Activated CD4-positive, alpha-beta T cell treated with anti-CD3 and anti-CD28 coated beads, Interleukin-2, amount 10 ng/mL, durations not matched to agents 24 days and 14 days (primary cell): ENCODE results near the gene ALK. TPM values are rescaled to one million over a fixed set of nuclear protein-coding genes. Genes with fewer than 3 reads are reported as not detected.

Experiments used
- DNase-seq: peaks from one replicate; pipeline ENCODE4 v3.0.0; 2022
- H3K27ac Mint-ChIP-seq: one replicate; pipeline ENCODE4 v1.8.0; 2022; ENCODE audit warnings: mild to moderate bottlenecking, mixed read lengths
- H3K27me3 Mint-ChIP-seq: one replicate; pipeline ENCODE4 v1.8.0; 2022; ENCODE audit warnings: mixed read lengths
- H3K36me3 Mint-ChIP-seq: one replicate; pipeline ENCODE4 v1.8.0; 2022; ENCODE audit warnings: low read depth, mild to moderate bottlenecking, mixed read lengths
- H3K4me1 Mint-ChIP-seq: one replicate; pipeline ENCODE4 v1.8.0; 2021; ENCODE audit warnings: mixed read lengths
- H3K4me3 Mint-ChIP-seq: one replicate; pipeline ENCODE4 v1.8.0; 2022; ENCODE audit warnings: mild to moderate bottlenecking, moderate library complexity, mixed read lengths
- H3K9me3 Mint-ChIP-seq: one replicate; pipeline ENCODE4 v1.8.0; 2021; ENCODE audit warnings: mixed read lengths
- intact Hi-C: fragments of 100-400 bp; cut with micrococcal nuclease; formaldehyde crosslinking; loops from one replicate; pipeline ENCODE4 v1.15.1; 2023
- total RNA-seq: library from RNA; stranded (reverse); gene quantifications from 2 replicates; pipeline ENCODE4 v1.2.3, GENCODE V29; 2022

The ALK gene
- total RNA-seq, 1 donor from 2014 or later = not detected

DNA sequence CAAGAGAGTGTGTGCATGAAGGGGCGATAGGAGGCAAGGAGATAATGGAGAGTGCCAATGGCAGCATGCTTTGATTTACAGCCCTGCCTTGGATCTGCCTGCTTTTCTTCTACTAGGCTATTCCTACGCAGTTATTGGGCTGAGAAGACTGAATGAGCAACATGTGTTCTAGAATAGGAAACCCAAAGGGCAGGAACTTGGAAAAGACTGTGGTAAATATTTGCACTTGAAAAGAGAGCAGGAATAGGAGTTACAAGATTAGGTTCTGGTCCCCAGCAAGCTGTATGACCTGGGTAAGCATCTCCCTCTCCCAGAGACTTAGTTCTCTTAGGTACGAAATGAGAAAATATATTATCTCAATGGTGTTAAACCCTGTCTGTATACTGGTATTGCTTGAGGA lies 438.5 kb downstream of the ALK start:
- Mint-ChIP-seq H3K36me3 (no peaks in the 10 kb centered on the region), H3K4me1 (no peaks in the 10 kb centered on the region), H3K9me3 (no peaks in the 10 kb centered on the region), H3K4me3 (no peak overlapping the region), H3K27ac (no peak overlapping the region), H3K27me3 (peaks cover 32% of the 10 kb centered on the region)
- intact Hi-C loops = no loop called here
- DNase-seq = no peak

DNA sequence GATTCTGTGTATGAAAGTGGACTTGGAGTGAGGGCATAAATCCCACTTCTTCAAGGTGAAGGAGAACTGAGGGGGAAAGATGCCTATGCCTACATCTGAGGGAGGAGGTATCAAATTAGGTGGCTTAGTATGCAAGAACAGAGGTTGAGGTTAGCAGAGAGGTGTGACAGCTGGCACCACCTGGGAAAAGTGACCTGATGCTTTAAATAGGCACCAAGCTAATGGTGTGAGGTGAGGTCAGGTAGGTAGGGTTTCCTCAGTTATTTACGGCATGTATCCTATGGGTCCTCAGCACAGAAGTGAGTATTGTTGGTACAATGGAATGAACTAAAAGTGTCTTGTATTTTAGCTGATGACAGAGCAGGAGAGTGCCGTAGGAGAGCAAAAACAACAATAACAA lies 439.0 kb downstream of the ALK start:
- intact Hi-C loops = no loop called here
- Mint-ChIP-seq H3K9me3 (no peaks in the 10 kb centered on the region), H3K27ac (no peak overlapping the region), H3K36me3 (no peaks in the 10 kb centered on the region), H3K4me1 (no peaks in the 10 kb centered on the region), H3K27me3 (peaks cover 30% of the 10 kb centered on the region), H3K4me3 (no peak overlapping the region)
- DNase-seq = no peak

DNA sequence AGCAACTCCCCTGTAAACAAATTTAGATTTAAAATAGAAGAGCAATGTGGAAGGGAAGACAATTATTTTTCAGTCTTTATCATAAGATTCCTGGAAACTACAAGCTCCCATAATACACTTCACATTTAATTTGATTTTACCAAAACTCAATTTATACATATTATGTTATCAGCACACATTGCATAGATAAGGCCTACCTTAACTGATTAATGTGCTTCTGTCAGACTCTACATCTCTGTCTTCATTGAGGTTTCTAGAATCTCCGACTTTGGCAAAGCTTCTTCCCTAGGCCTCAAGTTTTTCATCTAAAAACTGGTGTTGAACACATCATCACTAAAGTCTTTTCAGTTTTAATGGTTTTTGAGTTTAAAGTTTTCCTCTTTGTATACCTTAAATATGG lies 440.1 kb downstream of the ALK start:
- H3K4me3 Mint-ChIP-seq = no peak overlapping the region
- H3K27me3 Mint-ChIP-seq = peaks cover 28% of the 10 kb centered on the region
- H3K36me3 Mint-ChIP-seq = no peaks in the 10 kb centered on the region
- H3K9me3 Mint-ChIP-seq = no peaks in the 10 kb centered on the region
- no peak for DNase-seq
- no peak overlapping the region for H3K27ac Mint-ChIP-seq
- intact Hi-C loops = no loop called here
- H3K4me1 Mint-ChIP-seq = no peaks in the 10 kb centered on the region

DNA sequence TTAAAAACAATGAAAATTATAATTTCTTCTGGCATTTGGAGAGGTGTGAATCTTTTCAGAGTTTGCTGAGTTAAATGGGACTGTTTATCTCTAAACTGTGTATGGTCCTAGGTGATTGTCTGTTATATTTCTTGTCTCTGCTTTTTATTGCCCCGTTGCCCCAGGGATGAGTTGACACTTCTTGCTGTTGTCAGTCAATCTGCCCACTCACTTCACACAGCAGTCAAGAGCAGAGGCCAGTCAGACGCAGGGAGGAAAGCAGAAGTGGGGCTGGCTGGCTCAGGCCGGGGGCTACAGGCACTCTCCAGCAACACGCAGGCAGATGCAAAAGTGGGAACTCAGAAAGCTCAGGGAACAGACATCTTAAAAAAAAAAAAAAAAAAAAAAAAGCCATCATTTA lies 441.0 kb downstream of the ALK start:
- H3K27me3 Mint-ChIP-seq = peaks cover 24% of the 10 kb centered on the region
- intact Hi-C loops = no loop called here
- H3K4me1 Mint-ChIP-seq = no peaks in the 10 kb centered on the region
- H3K36me3 Mint-ChIP-seq = no peaks in the 10 kb centered on the region
- H3K9me3 Mint-ChIP-seq = no peaks in the 10 kb centered on the region
- no peak overlapping the region for H3K27ac Mint-ChIP-seq
- no peak overlapping the region for H3K4me3 Mint-ChIP-seq
- no peak for DNase-seq

DNA sequence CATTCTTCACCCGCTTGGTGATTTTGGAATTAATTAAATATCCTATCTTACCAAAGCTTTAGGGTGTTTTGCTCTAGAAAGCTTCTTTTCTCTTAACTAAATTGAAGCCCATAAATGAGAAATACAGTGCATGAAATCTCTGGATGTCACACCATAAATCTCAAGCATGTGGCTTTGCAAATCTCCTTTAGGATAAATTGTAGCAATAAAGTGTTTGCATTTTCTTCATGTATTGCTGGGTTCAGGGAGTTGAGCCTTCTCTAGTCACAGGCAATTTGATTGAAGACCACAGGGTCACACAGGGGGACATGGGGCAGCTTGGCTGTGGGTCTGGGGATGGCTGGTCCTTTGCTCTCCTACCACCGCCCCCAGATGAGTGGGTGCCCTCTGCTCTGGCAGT lies 442.0 kb downstream of the ALK start:
- intact Hi-C loops = no loop called here
- Mint-ChIP-seq H3K36me3 (no peaks in the 10 kb centered on the region), H3K4me1 (no peaks in the 10 kb centered on the region), H3K27ac (no peak overlapping the region), H3K4me3 (no peak overlapping the region), H3K27me3 (peaks cover 21% of the 10 kb centered on the region), H3K9me3 (no peaks in the 10 kb centered on the region)
- DNase-seq = no peak

DNA sequence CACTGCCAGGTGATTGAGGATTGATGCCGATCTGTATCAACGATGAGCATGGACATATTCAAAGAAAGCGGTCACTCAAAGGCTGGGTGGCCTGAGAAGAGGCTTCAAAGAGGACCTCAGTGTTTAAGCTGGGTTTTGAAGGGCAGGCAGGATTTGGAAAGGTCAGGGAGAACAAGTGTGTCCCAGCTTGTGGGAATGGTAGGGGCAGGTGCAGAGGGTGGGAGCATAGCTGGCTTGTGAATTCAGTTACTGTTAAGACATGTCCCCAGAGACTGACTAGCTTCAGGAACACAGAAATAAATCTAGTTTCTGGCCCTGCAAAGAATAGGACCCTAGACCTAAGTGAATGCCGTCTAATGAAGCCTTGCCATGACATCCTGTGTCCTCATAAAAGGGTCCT lies 442.7 kb downstream of the ALK start:
- intact Hi-C loops = no loop called here
- Mint-ChIP-seq H3K27me3 (peaks cover 19% of the 10 kb centered on the region), H3K27ac (no peak overlapping the region), H3K36me3 (no peaks in the 10 kb centered on the region), H3K4me3 (no peak overlapping the region), H3K9me3 (no peaks in the 10 kb centered on the region), H3K4me1 (no peaks in the 10 kb centered on the region)
- DNase-seq = no peak

DNA sequence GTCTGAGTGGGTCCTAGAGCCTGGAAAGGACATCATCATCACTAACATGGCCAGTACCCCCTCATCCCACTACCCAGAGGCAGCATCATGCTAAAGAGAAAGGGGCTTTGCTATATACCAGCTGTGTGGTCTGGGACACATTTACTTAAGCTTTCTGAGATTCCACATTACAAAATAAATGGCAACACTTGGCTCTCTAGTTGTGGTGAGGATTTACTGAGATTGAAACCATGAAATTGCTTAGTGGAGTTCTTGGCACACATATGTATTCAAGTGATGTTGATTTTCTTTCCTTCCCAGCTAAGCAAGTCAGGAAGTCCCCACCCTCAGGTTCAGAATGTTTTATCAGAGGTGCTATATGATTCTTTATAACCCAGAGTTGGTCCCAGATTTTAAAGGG lies 444.2 kb downstream of the ALK start:
- intact Hi-C loops = no loop called here
- H3K4me3 Mint-ChIP-seq = no peak overlapping the region
- DNase-seq = no peak
- H3K27me3 Mint-ChIP-seq = peaks cover 12% of the 10 kb centered on the region
- H3K9me3 Mint-ChIP-seq = no peaks in the 10 kb centered on the region
- H3K4me1 Mint-ChIP-seq = no peaks in the 10 kb centered on the region
- no peaks in the 10 kb centered on the region for H3K36me3 Mint-ChIP-seq
- H3K27ac Mint-ChIP-seq = no peak overlapping the region

DNA sequence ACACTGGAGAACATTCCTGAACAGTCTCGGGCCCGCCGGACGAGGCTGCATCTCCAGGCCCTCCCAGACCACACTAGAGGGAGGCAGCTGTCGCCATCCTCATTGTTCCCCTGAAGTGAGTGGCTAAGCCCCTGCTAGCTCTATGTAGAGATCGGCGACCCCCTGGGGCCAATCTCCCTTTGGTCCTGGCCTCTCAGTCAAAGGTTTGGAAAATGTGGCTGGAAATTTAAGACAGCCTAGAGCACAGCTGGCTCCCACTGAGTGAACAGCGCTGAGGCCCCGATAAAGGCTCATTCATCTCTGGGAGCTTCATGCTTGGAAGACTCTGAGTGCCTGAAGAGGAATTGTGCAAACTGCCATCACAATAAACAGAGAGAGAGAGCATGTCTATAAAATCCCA lies 445.9 kb downstream of the ALK start:
- H3K4me1 Mint-ChIP-seq = no peaks in the 10 kb centered on the region
- H3K9me3 Mint-ChIP-seq = peaks cover under 1% of the 10 kb centered on the region
- H3K4me3 Mint-ChIP-seq = no peak overlapping the region
- peaks cover 8% of the 10 kb centered on the region for H3K27me3 Mint-ChIP-seq
- no peaks in the 10 kb centered on the region for H3K36me3 Mint-ChIP-seq
- no peak overlapping the region for H3K27ac Mint-ChIP-seq
- no peak for DNase-seq
- intact Hi-C loops = no loop called here

DNA sequence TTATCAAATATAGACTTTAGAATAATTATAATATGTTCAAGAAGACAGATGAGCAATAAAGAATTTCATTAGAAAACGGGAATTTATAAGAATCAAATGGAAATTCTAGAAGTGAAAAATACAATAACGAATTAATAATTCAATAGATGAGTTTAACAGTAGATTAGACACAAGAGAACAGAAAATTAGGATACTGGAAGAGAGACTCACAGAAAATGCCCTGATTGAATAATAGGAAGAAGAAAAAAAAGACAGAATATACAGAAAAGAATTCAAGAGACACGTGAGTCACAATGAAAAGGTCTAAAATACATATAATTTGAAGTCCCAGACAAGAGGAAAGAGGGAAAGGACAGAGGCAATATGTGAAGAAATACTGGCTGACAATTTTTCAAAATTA lies 451.4 kb downstream of the ALK start:
- Mint-ChIP-seq H3K27me3 (peaks cover 6% of the 10 kb centered on the region), H3K36me3 (no peaks in the 10 kb centered on the region), H3K4me3 (no peak overlapping the region), H3K9me3 (peaks cover 8% of the 10 kb centered on the region), H3K4me1 (no peaks in the 10 kb centered on the region), H3K27ac (no peak overlapping the region)
- no peak for DNase-seq
- intact Hi-C loops = no loop called here

DNA sequence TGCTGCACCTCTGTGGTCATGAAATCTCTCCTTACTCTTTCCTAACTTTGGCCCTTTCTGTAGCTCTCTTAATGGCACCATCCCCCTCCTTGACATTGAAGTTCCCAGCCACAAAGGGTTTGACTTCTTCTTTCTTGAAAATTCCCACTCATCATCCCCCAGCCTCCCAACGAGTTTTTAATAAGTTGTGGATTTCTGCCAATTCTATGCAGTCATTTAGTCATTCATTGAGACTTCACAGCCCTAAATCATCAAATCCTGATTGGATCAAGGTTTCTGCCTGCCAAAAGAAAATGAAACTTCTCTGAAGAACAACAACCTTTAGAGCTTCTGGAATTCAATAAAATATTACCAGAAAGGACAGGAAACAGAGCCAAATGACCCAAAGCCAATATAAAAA lies 451.9 kb downstream of the ALK start:
- H3K36me3 Mint-ChIP-seq = no peaks in the 10 kb centered on the region
- peaks cover 8% of the 10 kb centered on the region for H3K9me3 Mint-ChIP-seq
- H3K4me3 Mint-ChIP-seq = no peak overlapping the region
- H3K27me3 Mint-ChIP-seq = peaks cover 6% of the 10 kb centered on the region
- H3K4me1 Mint-ChIP-seq = no peaks in the 10 kb centered on the region
- intact Hi-C loops = no loop called here
- DNase-seq = no peak
- no peak overlapping the region for H3K27ac Mint-ChIP-seq

DNA sequence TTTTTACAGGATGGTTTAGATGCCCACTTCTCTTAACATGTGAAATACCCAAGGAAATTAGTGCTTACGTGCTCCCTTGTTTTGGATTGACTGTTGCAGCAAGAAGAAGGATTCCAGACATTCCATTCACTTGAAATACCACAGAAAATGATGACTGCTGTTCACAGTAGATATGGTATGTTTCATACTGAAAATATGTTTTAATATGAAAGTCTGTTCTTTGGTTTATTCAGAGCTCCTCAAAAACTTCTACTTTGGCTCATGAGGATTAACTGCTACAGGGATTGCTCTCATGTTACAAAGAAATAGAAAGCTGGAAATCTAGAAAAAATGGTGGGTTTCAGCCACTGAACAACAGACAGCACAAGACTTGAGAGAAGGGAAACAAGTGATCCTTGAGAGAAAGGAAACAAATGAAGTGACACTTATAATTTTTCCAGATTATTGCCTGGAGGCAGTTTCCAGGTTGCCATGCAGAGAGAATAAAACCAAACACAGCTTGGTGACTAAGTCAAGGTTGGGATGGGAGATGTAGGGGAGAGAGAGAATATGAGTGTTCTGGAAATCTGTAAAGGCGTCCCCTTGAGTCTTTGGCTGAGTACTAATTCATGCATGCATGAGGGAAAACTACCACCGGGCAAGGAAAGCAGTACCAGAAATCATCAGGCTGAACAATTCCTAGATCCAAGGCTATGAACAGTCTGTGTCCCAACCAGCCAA lies 458.0 kb downstream of the ALK start:
- no peaks in the 10 kb centered on the region for H3K4me1 Mint-ChIP-seq

DNA sequence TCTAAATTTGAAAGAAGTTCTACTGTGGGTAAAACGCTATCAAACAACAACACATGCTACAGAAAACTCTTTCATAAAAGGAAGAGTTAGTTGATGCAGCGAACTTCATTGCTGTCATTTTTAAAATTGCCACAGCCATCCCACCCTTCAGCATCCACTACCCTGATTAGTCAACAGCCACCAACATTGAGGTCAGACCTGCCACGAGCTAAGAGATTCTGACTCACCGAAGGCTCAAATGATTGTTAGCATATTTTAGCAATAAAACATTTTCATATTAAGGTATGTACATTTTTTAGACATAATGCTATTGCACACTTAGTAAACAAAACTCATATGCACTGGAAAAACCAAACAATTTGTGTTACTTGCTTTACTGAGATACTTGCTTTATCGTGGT lies 459.1 kb downstream of the ALK start:
- H3K4me3 Mint-ChIP-seq = no peak overlapping the region
- no peaks in the 10 kb centered on the region for H3K36me3 Mint-ChIP-seq
- no peaks in the 10 kb centered on the region for H3K4me1 Mint-ChIP-seq
- intact Hi-C loops = no loop called here
- DNase-seq = no peak
- no peak overlapping the region for H3K27ac Mint-ChIP-seq
- peaks cover 11% of the 10 kb centered on the region for H3K27me3 Mint-ChIP-seq
- H3K9me3 Mint-ChIP-seq = no peaks in the 10 kb centered on the region

More for the DNA sequence above, 458.0 kb downstream of the ALK start:
- intact Hi-C loops = no loop called here
- no peak overlapping the region for H3K27ac Mint-ChIP-seq
- no peak for DNase-seq
- H3K27me3 Mint-ChIP-seq = peaks cover 9% of the 10 kb centered on the region
- H3K36me3 Mint-ChIP-seq = no peaks in the 10 kb centered on the region
- no peak overlapping the region for H3K4me3 Mint-ChIP-seq
- H3K9me3 Mint-ChIP-seq = no peaks in the 10 kb centered on the region

DNA sequence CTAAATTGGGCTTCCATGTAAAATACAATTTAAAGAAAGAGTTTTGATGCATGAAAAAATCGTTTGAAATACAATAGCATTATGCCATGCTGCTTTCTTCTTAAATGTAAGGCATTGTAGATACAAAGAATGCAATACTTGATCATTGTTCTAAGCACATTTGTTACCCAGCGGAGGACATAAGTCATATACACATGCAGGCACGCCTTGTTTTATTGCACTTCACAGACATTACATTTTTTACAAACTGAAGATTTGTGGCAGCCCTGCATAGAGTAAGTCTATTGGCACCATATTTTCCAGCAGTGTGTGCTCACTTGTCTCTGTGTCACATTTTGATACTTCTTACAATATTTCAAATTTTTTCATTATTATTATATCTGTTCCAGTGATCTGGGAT lies 461.2 kb downstream of the ALK start:
- Mint-ChIP-seq H3K27me3 (peaks cover 18% of the 10 kb centered on the region), H3K4me1 (no peaks in the 10 kb centered on the region), H3K27ac (no peak overlapping the region), H3K9me3 (no peaks in the 10 kb centered on the region), H3K4me3 (no peak overlapping the region), H3K36me3 (no peaks in the 10 kb centered on the region)
- no peak for DNase-seq
- intact Hi-C loops = no loop called here

DNA sequence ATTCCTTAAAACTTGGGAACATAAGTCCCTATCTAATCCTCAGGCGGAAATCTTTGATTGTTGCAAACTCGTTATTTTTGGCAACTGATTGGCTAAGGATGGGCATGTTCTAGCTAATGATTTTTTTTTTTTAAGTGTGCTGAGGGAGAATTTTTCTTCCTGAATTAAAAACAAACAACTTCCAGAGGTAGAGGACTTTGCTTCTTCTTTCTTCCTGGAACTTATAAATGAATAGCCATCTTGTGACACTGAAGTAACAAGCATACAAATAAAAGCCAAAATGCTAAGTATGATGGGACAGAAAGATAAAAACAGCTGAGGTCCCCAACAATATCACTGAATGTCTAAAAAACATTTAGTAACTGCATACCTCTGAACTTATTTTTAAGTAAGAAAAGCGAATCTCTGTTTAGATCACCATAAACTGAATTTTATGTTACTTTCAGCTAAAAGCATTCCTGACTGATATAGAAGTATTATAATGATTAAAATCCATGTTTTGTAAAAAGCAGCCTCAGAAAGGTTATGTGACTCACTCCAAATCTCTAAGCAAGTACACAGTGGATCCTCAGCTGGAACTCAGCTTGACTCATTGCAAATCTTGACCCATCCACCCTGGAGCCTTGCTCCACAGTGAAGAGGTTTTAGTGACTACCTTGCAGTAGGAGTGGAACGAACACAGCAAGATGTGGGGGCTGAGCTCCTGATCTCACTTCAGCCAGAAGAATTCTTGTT lies 461.8 kb downstream of the ALK start:
- DNase-seq = no peak
- no peaks in the 10 kb centered on the region for H3K9me3 Mint-ChIP-seq
- intact Hi-C loops = no loop called here
- no peaks in the 10 kb centered on the region for H3K4me1 Mint-ChIP-seq
- H3K27me3 Mint-ChIP-seq = peaks cover 18% of the 10 kb centered on the region
- no peaks in the 10 kb centered on the region for H3K36me3 Mint-ChIP-seq
- no peak overlapping the region for H3K4me3 Mint-ChIP-seq
- H3K27ac Mint-ChIP-seq = no peak overlapping the region

DNA sequence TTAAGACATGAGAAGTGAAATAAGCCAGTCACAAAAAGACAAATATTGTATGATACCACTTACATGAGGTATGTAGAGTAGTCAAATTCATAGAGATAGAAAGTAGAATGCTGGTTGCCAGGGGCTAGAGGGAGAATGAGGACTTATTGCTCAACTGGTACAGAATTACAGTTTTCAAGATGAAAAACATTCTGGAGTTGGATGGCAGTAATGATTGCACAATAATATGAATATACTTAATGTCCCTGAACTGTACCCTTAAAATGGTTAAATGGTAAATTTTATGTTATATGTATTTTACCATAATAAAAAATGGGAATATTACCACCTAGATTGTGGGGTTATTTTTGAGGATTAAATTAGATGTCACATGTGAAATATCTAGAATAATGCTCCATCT lies 465.0 kb downstream of the ALK start:
- intact Hi-C loops = no loop called here
- Mint-ChIP-seq H3K9me3 (no peaks in the 10 kb centered on the region), H3K36me3 (no peaks in the 10 kb centered on the region), H3K27me3 (peaks cover 17% of the 10 kb centered on the region), H3K4me3 (no peak overlapping the region), H3K4me1 (no peaks in the 10 kb centered on the region), H3K27ac (no peak overlapping the region)
- DNase-seq = no peak
